Stimulated activated CD8-positive, alpha-beta memory T cell treated with anti-CD3 and anti-CD28 coated beads, Interleukin-7, amount 100 ng/mL, for 4 hours (primary cell): Measurements from ENCODE around the gene ADARB1.

ENCODE experiments used
- DNase-seq, 2 donors: peaks; one replicate each; pipeline ENCODE4 v3.0.0-alpha.2; 2020; ENCODE audit warnings: low read depth in 2 of 2

The ADARB1 gene

DNA sequence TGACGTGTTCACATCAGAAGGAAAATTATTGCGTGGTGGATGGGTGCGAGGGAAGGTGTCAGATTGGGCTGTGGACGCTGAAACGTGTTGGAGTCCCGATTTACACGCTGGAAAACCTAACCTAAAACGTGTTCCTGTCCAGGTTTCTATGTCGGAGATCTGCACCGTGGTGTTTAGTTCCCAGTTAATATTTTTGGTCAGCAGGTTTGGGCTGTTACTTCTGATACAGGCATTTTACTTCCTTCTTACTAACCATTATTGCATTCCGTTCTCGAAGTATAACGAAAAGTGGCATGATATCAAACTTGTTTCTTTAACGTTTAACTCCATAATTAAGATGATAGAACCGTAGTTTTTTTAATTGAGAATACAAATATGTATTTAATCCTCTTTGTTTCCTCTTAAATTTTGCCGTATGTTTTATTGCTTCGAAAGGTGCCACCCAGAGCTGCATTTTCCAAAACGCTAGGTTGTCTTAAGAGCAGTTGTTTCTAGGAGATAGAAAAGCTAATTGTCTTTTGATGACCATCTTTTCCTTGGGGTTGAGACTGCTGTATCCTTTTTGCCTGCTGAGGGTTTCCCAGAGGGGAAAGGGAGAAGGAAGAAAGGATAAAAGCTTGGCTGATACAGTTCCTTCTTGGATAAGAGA is 1.3 kb downstream of the ADARB1 start:
- DNase-seq, result no peak

GRCh38 chr21:45076245-45076711 is 1.9 kb downstream of the ADARB1 start:
- no peak for DNase-seq

DNA sequence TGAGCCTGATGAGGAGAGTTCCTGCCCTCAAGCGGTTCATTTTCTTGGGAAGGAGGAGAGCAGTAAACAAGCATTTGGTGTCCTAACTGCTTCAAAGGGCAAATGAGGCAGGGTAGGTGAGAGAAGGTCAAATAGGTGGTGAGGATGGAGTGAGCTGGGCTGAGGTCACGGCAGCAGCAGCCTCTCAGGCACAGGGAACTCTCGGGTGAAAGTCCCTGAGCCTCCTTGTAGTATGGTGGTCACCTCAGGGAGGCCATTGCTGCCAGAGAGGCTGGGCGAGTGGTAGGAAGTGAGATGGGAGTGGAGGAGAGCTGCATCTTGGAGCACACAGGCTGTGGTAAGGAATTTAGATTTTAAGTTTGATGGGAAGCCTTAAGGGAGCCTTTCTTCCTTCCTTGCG is 4.0 kb downstream of the ADARB1 start:
- no peak for DNase-seq

DNA sequence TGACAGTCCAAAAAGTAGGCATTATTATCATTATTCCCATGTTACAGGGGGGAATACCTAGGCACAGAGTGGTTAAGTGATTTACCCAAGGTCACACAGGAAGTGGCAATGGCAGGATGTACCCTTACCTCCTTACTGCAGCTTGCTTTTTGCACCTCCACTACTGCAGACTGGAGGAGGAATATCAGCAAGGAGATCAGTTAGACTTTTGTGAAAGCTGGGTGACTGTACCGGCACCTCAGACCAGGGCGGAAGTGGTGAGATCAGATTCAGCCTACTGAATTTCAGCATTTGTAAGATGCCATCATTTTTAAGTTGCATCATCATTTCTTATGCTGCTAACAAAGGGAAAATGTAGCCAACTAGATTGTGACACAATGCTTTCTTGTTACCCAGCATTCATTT is 4.5 kb downstream of the ADARB1 start:
- peak; percentile 68 to 78 for DNase-seq

- DNase-seq, result no peak
Measured at GRCh38 chr21:45079351-45079750, 5.0 kb downstream of the ADARB1 start.

DNA sequence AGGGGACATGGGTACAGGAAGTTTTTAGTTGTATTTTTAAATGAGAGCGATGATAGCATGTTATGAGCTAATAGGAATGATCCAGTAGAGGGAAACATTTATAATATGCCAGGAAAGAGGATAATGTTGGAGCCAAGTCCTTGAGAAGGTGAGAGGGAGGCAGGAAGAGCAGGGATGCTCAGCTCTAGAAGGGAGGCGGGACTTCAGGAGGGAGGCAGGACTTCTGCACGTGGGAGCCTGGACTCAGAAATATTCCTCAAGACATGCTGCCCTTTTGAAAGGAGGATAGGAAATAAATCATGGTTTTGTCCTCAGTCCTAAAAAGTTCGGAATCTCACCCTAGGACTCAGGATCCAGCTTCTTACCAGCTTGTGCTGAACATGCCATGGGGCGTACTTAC is 5.9 kb downstream of the ADARB1 start:
- no peak for DNase-seq

- DNase-seq, result no peak
Measured at GRCh38 chr21:45080639-45081414, 6.4 kb downstream of the ADARB1 start.

- no peak for DNase-seq
Measured at GRCh38 chr21:45081636-45082035, 7.3 kb downstream of the ADARB1 start.

- DNase-seq, result no peak
Measured at GRCh38 chr21:45082736-45083135, 8.4 kb downstream of the ADARB1 start.

DNA sequence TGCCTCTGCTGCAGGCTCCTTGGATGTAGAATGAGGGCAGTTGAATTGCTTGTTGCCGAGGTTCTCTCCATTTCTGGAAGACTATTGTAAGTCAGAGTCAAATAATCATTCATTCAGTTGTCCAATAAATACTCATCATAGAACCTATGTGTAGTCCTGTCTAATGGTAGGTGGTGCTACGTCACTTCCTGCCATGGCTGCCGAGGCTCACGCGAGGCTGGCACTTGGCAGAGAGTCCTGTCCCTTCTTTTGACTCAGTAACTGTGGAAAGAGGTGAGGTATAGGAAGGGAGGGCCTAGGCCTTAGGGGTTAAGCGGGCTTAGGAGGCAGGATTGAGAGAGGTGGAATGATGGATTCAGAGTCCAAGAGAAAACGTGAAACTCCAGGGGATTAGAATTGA is 9.7 kb downstream of the ADARB1 start:
- no peak for DNase-seq

- no peak for DNase-seq
Measured at GRCh38 chr21:45084881-45085536, 10.6 kb downstream of the ADARB1 start.

GRCh38 chr21:45085700-45086099 is 11.3 kb downstream of the ADARB1 start:
- DNase-seq, result no peak

DNA sequence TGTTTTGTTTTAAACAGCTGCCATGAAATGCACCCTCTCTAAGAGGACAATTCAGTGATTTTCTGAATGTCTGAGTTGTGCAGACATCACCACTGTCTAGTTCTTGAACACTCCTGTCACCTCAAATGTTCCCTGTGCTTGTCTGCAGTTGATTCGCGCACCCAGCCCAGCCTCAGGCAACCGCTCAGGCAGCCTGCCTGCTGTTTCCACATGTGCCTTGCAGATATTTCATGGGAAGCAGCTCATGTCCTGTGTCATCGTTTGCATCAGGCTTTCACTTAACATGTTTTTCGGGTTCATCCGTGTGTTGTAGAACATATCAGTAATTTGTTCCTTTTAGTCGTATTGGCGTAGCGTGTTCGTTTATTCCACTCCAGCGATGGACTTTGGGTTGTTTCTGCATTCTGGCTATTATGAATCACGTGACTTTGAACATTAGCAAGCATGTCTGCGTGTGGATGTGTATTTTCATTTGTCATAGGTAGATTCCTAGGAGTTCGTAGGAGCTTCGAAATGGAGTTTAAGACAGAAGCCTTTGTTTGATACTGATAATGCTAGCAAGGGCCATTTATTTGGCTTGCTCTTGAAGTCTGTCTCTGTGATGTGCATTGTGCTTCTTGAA is 12.1 kb downstream of the ADARB1 start:
- no peak for DNase-seq

- no peak for DNase-seq
Measured at GRCh38 chr21:45087022-45087823, 12.8 kb downstream of the ADARB1 start.

GRCh38 chr21:45088116-45088515 is 13.7 kb downstream of the ADARB1 start:
- DNase-seq, result no peak

GRCh38 chr21:45088729-45089128 is 14.3 kb downstream of the ADARB1 start:
- no peak for DNase-seq

- DNase-seq, result no peak
Measured at GRCh38 chr21:45089964-45090363, 15.6 kb downstream of the ADARB1 start.

- no peak for DNase-seq
Measured at GRCh38 chr21:45090966-45091365, 16.6 kb downstream of the ADARB1 start.

- no peak for DNase-seq
Measured at GRCh38 chr21:45091550-45092322, 17.4 kb downstream of the ADARB1 start.

DNA sequence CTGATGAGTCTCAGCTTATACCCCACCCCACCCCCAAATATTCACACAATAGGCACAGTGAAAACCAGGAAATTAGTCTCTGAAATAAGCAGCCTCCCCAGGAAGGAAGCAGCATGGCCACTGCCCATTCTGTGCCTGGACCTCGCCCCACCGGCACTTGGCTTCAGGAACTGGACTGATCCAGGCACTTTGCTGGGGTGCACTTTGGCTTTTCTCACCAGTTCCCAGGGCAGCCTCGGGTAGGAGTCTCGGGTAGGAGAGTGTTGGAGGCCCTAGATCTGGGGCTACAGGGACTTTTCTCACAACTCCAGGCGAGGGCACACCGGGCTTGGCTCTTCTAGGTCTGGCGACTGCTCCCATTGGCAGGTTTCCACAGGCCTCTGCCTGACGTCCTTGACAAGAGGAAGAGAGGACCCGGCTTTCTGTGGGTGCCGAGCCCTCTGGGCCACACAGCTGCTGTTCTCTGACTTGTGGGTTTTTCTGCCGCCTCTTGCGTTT is 18.7 kb downstream of the ADARB1 start:
- DNase-seq, result no peak

GRCh38 chr21:45094412-45094811 is 20.0 kb downstream of the ADARB1 start:
- no peak for DNase-seq
